ENCODE results near the gene MVP.

DNA sequence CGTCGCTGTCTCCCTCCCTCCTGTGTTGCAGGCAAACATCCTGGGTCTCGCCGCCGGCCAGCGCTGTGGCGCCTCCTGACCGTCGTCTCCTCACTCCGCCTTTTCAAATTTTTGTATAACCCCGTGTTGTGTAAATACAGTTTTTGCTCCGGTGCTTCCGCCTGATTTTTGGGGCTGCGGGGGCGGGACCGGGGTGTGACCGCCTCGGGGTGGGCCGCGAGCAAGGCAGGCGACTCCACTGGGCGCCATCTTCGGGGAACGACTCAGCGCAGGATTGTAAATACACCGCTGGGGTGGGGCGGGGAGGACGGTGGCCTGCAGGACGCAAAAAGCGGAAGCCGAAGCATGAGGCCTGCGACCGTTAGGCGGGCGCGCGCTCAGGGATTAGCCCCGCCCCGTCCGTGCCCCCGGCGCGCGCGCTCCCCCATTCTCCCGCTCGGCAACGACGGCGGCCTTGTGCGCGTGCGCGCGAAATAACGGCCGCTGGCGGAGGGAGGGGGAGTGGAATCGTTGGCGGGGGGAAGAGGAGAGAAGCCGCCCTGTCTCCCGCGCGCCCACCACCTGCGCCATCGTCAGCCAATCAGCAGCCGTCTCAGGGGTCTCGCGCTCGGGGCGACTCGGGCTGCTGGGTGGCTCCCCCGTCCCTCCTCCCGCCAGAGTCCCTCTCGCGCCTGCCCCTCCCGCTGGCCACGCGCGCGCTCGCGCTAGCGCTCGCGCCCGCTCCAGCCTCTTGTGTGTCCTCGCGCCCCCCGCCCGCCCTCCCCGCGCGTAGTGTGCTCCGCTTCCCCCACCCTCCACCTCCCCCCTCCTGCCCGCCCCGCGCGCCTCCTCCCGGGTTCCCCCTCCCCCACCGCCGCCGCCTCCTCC is 14.8 kb upstream of the MVP start:
- TF ChIP-seq, protein P1, sequence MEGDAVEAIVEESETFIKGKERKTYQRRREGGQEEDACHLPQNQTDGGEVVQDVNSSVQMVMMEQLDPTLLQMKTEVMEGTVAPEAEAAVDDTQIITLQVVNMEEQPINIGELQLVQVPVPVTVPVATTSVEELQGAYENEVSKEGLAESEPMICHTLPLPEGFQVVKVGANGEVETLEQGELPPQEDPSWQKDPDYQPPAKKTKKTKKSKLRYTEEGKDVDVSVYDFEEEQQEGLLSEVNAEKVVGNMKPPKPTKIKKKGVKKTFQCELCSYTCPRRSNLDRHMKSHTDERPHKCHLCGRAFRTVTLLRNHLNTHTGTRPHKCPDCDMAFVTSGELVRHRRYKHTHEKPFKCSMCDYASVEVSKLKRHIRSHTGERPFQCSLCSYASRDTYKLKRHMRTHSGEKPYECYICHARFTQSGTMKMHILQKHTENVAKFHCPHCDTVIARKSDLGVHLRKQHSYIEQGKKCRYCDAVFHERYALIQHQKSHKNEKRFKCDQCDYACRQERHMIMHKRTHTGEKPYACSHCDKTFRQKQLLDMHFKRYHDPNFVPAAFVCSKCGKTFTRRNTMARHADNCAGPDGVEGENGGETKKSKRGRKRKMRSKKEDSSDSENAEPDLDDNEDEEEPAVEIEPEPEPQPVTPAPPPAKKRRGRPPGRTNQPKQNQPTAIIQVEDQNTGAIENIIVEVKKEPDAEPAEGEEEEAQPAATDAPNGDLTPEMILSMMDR (conservative IDR thresholded peaks at IDR 0.05), result no peak
- no peak for TF ChIP-seq ZFX (IDR thresholded peaks at IDR 0.05)
